NOMO-1 treated with DMSO at 0.1 percent for 48 hours (cell line): Measurements from ENCODE around the gene NME7.
A peak's percentile ranks its signal among the peaks of the same experiment; 100 is the strongest.
"Not testable (repeated sequence)": the region's sequence is repeated elsewhere in the genome, so short reads cannot be mapped to it uniquely, and the experiment has no call there.

Experiments used
- DNase-seq: peaks from one replicate; lab custom pipeline; 2025; ENCODE audit not compliant: unreplicated experiment; lab: John Stamatoyannopoulos, UW

Gene NME7

GRCh38 chr1:169345511-169345910, 22.1 kb downstream of the NME7 start:
- DNase-seq, result no peak

GRCh38 chr1:169342096-169342495, 25.5 kb downstream of the NME7 start:
- DNase-seq, result not testable (repeated sequence)

GRCh38 chr1:169340882-169341281, 26.7 kb downstream of the NME7 start:
- no peak for DNase-seq

GRCh38 chr1:169339773-169340172, 27.8 kb downstream of the NME7 start:
- DNase-seq, result no peak

GRCh38 chr1:169338617-169339016, 29.0 kb downstream of the NME7 start:
- DNase-seq, result no peak

GRCh38 chr1:169336947-169337715, 30.5 kb downstream of the NME7 start:
- not testable (repeated sequence) for DNase-seq

GRCh38 chr1:169334727-169335126, 32.9 kb downstream of the NME7 start:
- not testable (repeated sequence) for DNase-seq

- DNase-seq, result no peak
These were observed 36.7 kb downstream of the NME7 start for GRCh38 chr1:169330927-169331326.

- DNase-seq, result no peak
These were observed 38.2 kb downstream of the NME7 start for GRCh38 chr1:169329383-169329782.

GRCh38 chr1:169327875-169328274, 39.7 kb downstream of the NME7 start:
- DNase-seq, result no peak

- peak; percentile 30 for DNase-seq
These were observed 40.7 kb downstream of the NME7 start for GRCh38 chr1:169326956-169327268.

- no peak for DNase-seq
These were observed 41.2 kb downstream of the NME7 start for GRCh38 chr1:169326261-169326955.

GRCh38 chr1:169325117-169325516, 42.5 kb downstream of the NME7 start:
- no peak for DNase-seq

- no peak for DNase-seq
These were observed 45.5 kb downstream of the NME7 start for GRCh38 chr1:169322138-169322537.

- no peak for DNase-seq
These were observed 46.1 kb downstream of the NME7 start for GRCh38 chr1:169321539-169321938.

GRCh38 chr1:169318536-169319244, 48.9 kb downstream of the NME7 start:
- no peak for DNase-seq

- DNase-seq, result no peak
These were observed 51.0 kb downstream of the NME7 start for GRCh38 chr1:169316556-169316955.

- DNase-seq, result peak; percentile 88
These were observed 55.3 kb downstream of the NME7 start for GRCh38 chr1:169312084-169312954.

- peak; percentile 54 for DNase-seq
These were observed 58.1 kb downstream of the NME7 start for GRCh38 chr1:169309178-169310166.
